Gastroesophageal sphincter (tissue), 4 donors: ENCODE measurements around the gene TERC. TPM values are rescaled to one million over a fixed set of nuclear protein-coding genes. Genes with fewer than 3 reads are reported as not detected.

Experiments used
- ATAC-seq: fragments of 150-250 bp; one replicate; pipeline ENCODE4 v1.9.1; 2016; ENCODE audit warnings: mild to moderate bottlenecking, moderate library complexity
- H3K27ac ChIP-seq, 4 donors: fragments of 200-600 bp; sonication (generic) in 3 of 4; 1 replicate in 3 of 4; 2 replicates in 1 of 4; pipeline ENCODE4 v1.5.1; 2016 to 2019
- H3K27me3 ChIP-seq: fragments of 200-600 bp; sonication (generic); one replicate; pipeline ENCODE4 v1.5.1; 2019
- H3K36me3 ChIP-seq, 2 donors: fragments of 200-600 bp; sonication (generic); one replicate each; pipeline ENCODE4 v1.5.1; 2019; ENCODE audit warnings: control low read depth in 1 of 2
- H3K4me1 ChIP-seq, 3 donors: fragments of 200-600 bp; sonication (generic); 1 replicate in 2 of 3; 2 replicates in 1 of 3; pipeline ENCODE4 v1.5.1; 2016 to 2019; ENCODE audit warnings: control low read depth in 2 of 3
- H3K4me3 ChIP-seq, 2 donors: fragments of 200-600 bp; sonication (generic); one replicate each; pipeline ENCODE4 v1.5.1; 2019; ENCODE audit warnings: mild to moderate bottlenecking in 1 of 2, moderate library complexity in 1 of 2
- H3K9me3 ChIP-seq, 3 donors: fragments of 200-600 bp; sonication (generic); one replicate each; pipeline ENCODE4 v1.5.1; 2017 to 2019; ENCODE audit warnings: control low read depth in 2 of 3
- EP300 ChIP-seq: sonication (generic); formaldehyde crosslinking; IDR thresholded peaks from one replicate; pipeline ENCODE4 v1.6.1; 2017; ENCODE audit warnings: antibody characterized with exemption, mild to moderate bottlenecking
- POLR2A ChIP-seq, 2 donors: fragments of 450-650 bp; IDR thresholded peaks; one replicate each; pipeline ENCODE4 v1.6.1; 2017; ENCODE audit warnings: antibody characterized with exemption in 2 of 2, mild to moderate bottlenecking in 2 of 2, moderate library complexity in 1 of 2
- POLR2AphosphoS5 ChIP-seq: sonication (generic); formaldehyde crosslinking; IDR thresholded peaks from one replicate; pipeline ENCODE4 v1.6.1; 2017; ENCODE audit warnings: antibody characterized with exemption
- WGBS, 2 donors: methylation state at CpG; one replicate each; pipeline ENCODE4 v1.1.5; 2018; ENCODE audit warnings: low coverage in 1 of 2; 5-methylcytosine and 5-hydroxymethylcytosine counted together
- total RNA-seq, 4 donors: library from RNA; depleted of rRNA; stranded (reverse); fragments of >200 nt; gene quantifications; one replicate each; pipeline ENCODE4 v1.1.0, GENCODE V29; 2016
- TF ChIP-seq, protein P1 (sequence below), 4 experiments: fragments of 200-600 bp in 2 of 4; fragments of 450-650 bp in 2 of 4; sonication (generic) in 1 of 4; IDR thresholded peaks; one replicate each; pipeline ENCODE4 v1.5.1; 2017 to 2019; ENCODE audit warnings: antibody characterized with exemption in 4 of 4, mild to moderate bottlenecking in 2 of 4, moderate library complexity in 2 of 4

TERC gene
- 10 to 100 TPM; 25.5 to 97.1 (median 38.6) TPM for total RNA-seq

- 35 to 42% methylated on average over 6 to 7 of the region's 42 CpGs for WGBS, 2 donors
Observed at GRCh38 chr3:169764882-169765612, at the start of gene TERC. Gene TERC, minus strand, starts transcription at chr3:169765060.

DNA sequence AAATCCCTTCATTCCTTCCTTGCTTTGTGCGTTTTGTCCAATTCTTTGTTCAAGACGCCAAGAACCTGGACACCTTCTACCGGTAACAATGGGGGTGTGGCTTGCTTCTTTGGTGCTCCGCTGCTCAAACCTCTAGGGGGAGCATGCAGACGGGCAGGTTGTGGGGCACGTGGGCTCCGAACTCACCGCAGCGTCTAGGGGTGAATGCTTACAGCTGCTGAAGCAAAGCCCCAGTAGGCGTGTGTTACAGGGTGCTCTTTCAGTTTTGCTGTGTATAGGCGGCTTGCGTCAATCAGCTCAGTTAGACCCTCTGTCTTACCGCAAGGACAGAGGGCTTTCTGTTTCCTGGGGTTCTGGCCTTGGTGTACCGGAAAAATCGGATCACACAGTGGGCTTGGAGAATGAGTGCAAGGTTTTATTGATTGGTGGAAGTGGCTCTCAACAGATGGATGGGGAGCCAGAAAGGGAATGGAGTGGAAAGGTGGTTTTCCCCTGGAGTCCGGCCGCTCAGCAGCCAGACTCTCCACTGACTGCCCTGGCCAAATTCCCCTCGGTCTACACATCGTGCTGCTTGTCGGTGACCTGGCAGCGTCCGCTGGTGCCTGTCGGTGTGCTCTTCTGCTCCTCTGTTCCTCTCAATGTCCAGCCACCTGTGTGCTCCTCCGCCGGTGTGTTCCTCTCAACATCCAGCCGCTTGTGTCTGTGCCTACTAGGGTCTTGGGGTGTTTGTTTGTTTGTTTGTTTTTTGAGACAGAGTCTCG lies 49.1 kb upstream of the TERC start:
- H3K27me3 ChIP-seq: no peaks in the 10 kb centered on the region
- no peak for ATAC-seq
- 47 to 81% methylated on average over 3 to 13 of the region's 27 CpGs for WGBS, 2 donors
- H3K27ac ChIP-seq: no peak overlapping the region
- H3K9me3 ChIP-seq: peaks cover 0 to 5% (median 0%) of the 10 kb centered on the region in 3 donors
- TF ChIP-seq, protein P1, sequence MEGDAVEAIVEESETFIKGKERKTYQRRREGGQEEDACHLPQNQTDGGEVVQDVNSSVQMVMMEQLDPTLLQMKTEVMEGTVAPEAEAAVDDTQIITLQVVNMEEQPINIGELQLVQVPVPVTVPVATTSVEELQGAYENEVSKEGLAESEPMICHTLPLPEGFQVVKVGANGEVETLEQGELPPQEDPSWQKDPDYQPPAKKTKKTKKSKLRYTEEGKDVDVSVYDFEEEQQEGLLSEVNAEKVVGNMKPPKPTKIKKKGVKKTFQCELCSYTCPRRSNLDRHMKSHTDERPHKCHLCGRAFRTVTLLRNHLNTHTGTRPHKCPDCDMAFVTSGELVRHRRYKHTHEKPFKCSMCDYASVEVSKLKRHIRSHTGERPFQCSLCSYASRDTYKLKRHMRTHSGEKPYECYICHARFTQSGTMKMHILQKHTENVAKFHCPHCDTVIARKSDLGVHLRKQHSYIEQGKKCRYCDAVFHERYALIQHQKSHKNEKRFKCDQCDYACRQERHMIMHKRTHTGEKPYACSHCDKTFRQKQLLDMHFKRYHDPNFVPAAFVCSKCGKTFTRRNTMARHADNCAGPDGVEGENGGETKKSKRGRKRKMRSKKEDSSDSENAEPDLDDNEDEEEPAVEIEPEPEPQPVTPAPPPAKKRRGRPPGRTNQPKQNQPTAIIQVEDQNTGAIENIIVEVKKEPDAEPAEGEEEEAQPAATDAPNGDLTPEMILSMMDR (IDR thresholded peaks at IDR 0.05): peak in 2 of 4 experiments; percentile 19 to 26
- TF ChIP-seq EP300: no peak
- H3K4me1 ChIP-seq: peaks cover 0 to 42% (median 11%) of the 10 kb centered on the region in 3 donors
- H3K36me3 ChIP-seq: no peaks in the 10 kb centered on the region
- peak overlapping the region in 1 of 2 donors; percentile 82 for H3K4me3 ChIP-seq

More at GRCh38 chr3:169764882-169765612, at the start of gene TERC:
- H3K4me3 ChIP-seq: peak within 1 kb of the TSS; percentile 80 to 87
- ATAC-seq: peak; percentile 96
- no peak for TF ChIP-seq EP300
- TF ChIP-seq POLR2AphosphoS5: peak; percentile 99
- TF ChIP-seq POLR2A (IDR thresholded peaks at IDR 0.05): peak; percentile 97 to 99
- TF ChIP-seq, protein P1 (IDR thresholded peaks at IDR 0.05): no peak
- H3K9me3 ChIP-seq: no peaks in the 10 kb centered on the region
- H3K36me3 ChIP-seq: no peaks in the 10 kb centered on the region
- no peaks in the 10 kb centered on the region for H3K27me3 ChIP-seq
- H3K4me1 ChIP-seq: peaks cover 0 to 10% (median 2%) of the 10 kb centered on the region in 3 donors
- peak within 1 kb of the TSS; percentile 90 to 99 (median 94) for H3K27ac ChIP-seq

DNA sequence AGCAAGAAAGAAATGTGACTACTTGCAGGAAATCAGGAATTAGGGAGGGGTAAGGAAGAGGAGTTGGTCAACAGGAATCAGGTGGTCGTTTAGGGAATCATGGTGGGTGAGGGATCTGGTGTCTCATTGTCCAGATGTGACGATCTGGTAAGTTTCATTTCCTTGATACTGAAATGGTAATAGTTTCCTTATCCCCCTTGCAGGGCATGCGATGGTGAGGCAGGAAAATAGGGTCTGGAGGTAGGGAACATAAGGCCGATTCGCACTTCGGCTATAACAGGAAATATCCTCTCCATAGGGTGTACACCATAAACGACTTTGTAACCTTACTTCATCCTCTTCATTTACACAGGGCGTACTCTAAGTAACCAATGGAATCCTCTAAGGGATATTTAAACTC lies 48.4 kb upstream of the TERC start:
- 53 to 65% methylated on average over 8 of the region's 8 CpGs for WGBS, 2 donors
- Histone ChIP-seq H3K36me3 (no peaks in the 10 kb centered on the region), H3K27me3 (no peaks in the 10 kb centered on the region), H3K27ac (no peak overlapping the region), H3K4me1 (peaks cover 0 to 45% (median 11%) of the 10 kb centered on the region in 3 donors), H3K4me3 (peak overlapping the region; percentile 82 to 91), H3K9me3 (peaks cover 0 to 5% (median 0%) of the 10 kb centered on the region in 3 donors)
- TF ChIP-seq EP300 (no peak), POLR2A (IDR thresholded peaks at IDR 0.05) (no peak), POLR2AphosphoS5 (no peak)
- TF ChIP-seq, protein P1 (IDR thresholded peaks at IDR 0.05): no peak
- ATAC-seq: no peak

DNA sequence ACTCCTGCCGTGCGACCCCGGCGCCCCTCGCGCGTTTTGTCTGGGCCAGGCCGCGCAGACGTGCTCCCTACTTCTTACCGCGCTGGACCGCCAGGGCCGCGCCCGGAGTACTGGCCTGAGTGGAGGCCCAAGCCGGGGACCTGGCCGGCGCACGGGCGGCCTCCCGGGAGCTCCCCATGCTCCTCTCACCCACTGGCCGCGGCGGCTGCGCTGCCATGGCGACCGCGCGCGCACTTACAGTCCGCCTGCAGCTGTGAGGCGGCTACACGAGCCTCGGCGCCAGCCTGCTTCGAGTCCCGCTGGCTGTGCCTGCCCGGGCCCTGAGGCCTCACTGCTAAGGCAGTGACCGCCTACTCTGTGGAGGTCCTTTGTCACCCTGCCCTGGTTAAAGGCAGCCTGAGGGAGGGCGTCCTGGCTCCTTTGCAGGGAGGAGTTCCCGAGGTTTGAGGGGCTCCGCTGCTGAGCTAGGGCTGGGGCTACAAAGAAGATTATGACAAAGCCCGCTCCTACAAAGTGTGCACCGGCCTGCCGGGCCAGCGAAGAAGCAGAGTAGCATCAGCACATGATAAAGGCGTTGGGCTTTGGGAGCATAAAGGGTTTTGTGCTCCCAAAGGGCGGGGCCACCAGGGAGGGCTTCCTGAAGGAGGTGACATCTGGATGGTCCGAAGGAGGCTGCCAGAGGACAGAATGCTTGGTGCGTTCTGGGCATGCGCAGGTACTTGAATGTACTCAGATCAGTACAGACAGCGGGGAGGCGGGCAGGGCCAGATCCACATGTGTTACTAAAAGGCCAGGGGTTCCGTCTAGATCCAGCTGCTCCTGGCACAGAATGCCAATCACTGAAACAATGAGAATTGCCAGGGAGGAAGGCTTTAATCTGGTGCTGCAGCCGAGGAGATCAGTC lies 47.7 kb upstream of the TERC start, which contains the start of the genes LRRC34 and LRRIQ4:
Gene LRRC34 (minus strand): TSS at position 573 of the 904 bp plus-strand sequence. CDS start 356 bp downstream, at position 217.
Gene LRRIQ4 (plus strand): TSS at position 539 of the 904 bp plus-strand sequence. CDS start 9,052 bp downstream, outside the sequence.
- Histone ChIP-seq H3K27ac (peak within 1 kb of the TSS; percentile 44 to 85 (median 79)), H3K4me3 (peak within 1 kb of the TSS; percentile 82 to 91), H3K9me3 (peaks cover 0 to 5% (median 0%) of the 10 kb centered on the region in 3 donors), H3K27me3 (no peaks in the 10 kb centered on the region), H3K4me1 (peaks cover 0 to 45% (median 11%) of the 10 kb centered on the region in 3 donors), H3K36me3 (no peaks in the 10 kb centered on the region)
- ATAC-seq: peak; percentile 89
- 19 to 30% methylated on average over 3 to 9 of the region's 56 CpGs for WGBS, 2 donors
- TF ChIP-seq EP300: no peak
- TF ChIP-seq, protein P1 (IDR thresholded peaks at IDR 0.05): peak in 1 of 4 experiments; percentile 29
